GM21737 (cell line): ENCODE data around the gene AKR1E2.

Experiments
- ATAC-seq: cut with Tn5 transposase; IDR thresholded peaks from one replicate; pipeline ENCODE4 v1.9.1; 2021; ENCODE audit warnings: mild to moderate bottlenecking, moderate library complexity; ENCODE audit not compliant: unreplicated experiment

The AKR1E2 gene

DNA sequence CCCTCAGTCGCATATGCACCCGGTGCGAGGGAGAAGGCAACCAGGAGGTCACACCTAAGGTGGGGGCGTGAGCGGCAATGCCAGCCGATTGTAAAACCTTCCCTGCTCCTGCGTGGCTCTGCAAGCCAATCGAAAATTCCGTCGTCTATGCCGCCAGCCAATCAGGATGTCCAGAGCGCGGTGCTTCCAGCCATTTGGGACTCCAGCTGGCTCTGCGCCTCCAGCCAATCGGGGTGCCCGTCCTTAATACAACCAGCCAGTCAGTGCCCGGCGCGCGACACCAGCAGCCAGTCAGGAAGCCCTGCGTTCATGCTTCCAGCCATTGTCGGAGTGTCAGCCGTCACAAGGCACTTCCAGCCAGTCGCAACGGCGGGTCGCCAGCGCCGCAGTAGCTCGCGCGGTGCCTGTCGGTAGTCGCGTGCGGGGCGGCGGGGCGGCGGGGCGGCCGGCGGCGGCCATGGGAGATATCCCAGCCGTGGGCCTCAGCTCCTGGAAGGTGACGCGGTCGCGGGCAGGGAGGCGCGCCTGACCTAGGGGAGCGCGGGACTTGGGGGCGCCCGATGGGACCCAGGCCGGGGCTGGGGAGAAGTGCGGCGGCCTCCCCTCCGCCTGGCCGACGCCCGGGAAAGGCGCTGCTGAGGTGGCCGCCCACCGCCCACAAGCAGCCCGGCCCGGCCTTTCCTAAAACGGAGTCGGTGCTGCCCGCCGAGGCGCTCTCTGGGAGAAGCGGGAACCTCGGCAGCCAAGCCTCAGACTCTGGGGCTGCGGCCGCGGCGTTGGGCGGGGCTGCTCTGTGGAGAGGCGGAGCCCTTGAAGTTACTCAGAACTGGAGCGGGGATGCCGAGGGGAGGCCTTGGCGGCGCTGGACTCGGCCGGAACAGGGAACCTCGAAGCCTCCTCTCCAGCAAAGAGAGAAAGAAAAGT is at the start of gene AKR1E2:
Gene AKR1E2 (plus strand): TSS at position 340 of the 924 bp plus-strand sequence. CDS start 118 bp downstream, at position 458.
- ATAC-seq: no peak

DNA sequence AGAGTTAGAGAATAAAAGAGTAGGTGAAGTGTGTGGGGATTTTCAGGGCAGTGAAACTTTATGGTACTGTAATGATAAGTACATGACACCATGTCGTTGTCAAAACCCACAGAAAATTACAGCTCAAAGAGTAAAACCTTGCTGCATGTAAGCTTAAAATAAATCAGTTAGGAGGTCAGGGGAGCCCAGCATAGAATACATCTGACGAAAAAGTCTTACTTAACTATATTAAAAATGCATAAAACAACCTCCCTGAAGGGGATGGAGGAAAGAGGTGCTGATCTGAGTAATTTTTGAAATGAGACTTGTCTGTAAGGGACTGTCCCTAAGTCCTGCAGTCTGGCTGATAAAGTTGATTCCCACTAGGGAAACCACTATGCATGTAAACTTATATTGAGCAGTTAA is 49.8 kb upstream of the AKR1E2 start:
- no peak for ATAC-seq

- ATAC-seq: no peak
These were observed 47.2 kb upstream of the AKR1E2 start for GRCh38 chr10:4778761-4779160.

GRCh38 chr10:4780091-4780490 is 45.9 kb upstream of the AKR1E2 start:
- ATAC-seq: no peak

DNA sequence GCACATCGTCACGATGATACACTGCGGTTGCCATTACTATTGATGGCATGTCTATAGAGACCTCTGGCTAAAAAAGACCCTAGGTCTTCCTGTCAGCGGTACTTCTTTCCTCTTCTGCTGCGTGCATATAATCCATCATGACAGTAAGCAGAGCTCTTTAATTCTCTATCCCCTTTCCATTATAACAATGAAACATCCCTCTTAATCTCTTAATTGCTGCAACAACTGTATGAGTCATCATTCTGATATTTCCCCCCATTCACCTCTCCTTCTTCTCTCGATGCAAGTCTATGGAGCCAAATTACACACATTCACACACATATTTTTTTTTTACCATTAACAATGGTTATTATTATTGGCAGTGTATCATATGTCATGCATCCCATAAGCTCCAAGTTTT is 45.2 kb upstream of the AKR1E2 start:
- ATAC-seq: no peak

DNA sequence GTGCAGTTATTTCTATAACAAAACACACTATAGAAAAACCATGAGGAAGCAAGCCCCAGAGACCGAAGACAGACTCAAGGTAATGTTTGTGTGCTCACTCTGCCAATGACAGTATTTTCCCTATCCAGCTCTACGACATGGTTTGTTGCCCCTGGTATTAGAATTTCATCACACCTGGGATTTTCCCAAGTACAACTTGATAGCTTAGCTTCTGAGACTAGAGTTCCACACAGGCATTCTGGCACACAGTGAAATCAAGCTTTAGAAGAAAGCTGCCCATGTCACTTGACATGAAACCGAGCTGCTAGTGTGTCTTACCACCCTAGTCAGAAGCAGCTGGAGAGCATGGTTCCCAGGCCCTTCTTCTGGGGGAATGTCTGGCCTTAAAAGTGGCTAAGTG is 44.1 kb upstream of the AKR1E2 start:
- ATAC-seq: no peak

- ATAC-seq: no peak
These were observed 41.2 kb upstream of the AKR1E2 start for GRCh38 chr10:4784667-4785333.

- ATAC-seq: no peak
These were observed 39.8 kb upstream of the AKR1E2 start for GRCh38 chr10:4786043-4786839.

DNA sequence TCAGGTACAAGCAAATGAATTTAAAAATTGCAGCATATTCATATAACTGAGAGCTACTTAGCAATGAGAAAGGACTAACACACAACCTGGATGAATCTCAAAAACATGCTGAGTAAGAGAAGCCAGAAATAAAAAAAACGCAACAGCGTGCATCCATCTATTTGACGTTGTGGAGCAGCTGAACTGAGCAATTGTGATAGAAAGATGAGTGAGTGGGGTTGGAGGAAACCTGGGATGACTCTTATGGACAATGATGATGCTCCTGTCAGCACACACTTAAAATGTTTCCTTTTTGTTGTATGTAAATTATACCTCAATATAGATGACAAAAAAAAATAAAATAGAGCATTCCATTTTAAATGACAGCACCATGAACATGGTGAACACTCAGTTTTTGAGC is 36.0 kb upstream of the AKR1E2 start:
- ATAC-seq: no peak

- ATAC-seq: no peak
These were observed 35.1 kb upstream of the AKR1E2 start for GRCh38 chr10:4790922-4791321.

DNA sequence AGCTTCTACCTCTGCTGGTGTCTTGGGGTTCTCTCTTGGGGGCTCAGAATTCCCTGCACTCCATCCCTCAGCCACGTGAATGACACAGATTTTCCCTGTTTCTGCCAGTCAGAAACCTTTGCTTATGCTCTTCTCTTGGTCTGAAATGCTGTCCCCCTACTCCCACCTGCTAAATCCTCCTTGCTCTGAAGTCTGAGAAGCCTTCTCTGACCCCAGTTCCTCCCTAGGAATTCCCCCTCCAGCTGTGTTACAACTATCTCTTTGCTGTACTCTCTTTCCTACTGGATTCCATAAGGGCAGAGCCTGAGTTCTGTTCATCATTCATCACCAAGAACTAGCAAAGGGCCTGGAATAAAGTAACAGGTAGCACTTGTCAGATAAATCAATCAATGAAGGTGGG is 33.6 kb upstream of the AKR1E2 start:
- ATAC-seq: no peak

DNA sequence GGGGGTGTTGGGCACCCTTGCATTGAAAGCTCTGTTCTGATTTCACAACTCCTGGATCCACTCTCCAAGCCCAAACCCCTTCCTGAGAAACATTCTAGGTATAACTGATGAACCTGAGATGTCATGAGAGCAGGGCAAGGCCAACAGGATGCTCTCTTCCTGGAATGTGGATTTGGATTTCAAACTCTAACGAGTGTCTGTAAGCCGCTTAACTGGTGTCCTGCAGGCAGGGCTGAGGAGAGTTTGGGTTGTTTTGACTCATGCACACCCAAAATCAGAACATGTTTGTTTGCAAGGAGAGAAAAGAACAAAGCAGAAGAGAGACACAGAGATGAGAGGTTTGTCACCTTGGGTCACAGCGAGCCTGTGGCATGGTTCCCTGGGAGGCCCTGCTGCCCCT is 24.6 kb upstream of the AKR1E2 start:
- no peak for ATAC-seq

- ATAC-seq: no peak
These were observed 23.1 kb upstream of the AKR1E2 start for GRCh38 chr10:4802711-4803487.

- no peak for ATAC-seq
These were observed 22.2 kb upstream of the AKR1E2 start for GRCh38 chr10:4803822-4804221.

GRCh38 chr10:4804465-4804864 is 21.5 kb upstream of the AKR1E2 start:
- ATAC-seq: no peak

- no peak for ATAC-seq
These were observed 19.5 kb upstream of the AKR1E2 start for GRCh38 chr10:4806534-4806933.

GRCh38 chr10:4807761-4808507 is 18.1 kb upstream of the AKR1E2 start:
- no peak for ATAC-seq

- ATAC-seq: no peak
These were observed 16.9 kb upstream of the AKR1E2 start for GRCh38 chr10:4809156-4809555.

DNA sequence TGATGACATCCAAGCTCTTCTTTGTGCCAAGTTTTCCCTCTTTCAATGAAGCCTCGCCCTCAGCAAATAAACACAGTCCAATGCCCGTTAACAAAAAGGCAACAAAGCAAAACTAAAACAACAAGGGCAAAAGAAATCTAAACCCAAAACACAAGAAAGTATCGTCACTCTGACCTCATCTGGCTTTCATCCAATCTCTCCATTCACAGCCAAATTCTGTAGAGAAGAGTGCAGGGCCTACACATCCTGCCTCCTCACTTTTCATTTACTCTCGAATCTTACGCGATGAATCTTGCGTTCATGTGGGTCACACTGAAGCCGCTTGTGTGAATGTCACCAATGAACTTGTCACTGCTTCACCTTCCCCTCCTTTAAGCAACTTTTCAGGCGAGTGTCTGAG is 15.9 kb upstream of the AKR1E2 start:
- no peak for ATAC-seq

DNA sequence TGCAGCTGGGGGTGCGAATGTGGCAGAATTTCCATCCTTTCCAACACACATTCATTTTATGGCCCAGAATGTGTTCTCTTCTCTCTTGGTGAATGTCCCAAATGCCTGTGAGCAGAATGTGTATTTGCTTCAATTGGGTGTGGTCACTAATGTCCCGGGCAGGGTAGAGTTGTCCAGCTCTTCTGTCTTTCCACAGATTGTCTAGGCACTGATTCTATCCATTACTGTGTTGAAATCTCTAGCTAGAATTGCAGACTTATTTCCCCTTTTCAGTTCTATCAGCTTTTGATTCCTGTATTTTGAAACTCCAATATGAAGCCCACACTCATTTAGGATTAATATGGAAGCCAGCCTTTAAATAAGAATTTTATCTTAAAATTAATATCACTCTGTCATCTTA is 14.0 kb upstream of the AKR1E2 start:
- ATAC-seq: no peak
